ENCODE results near the gene SLC35G6. TPM values are rescaled to one million over a fixed set of nuclear protein-coding genes. Genes with fewer than 3 reads are reported as not detected.
"Not testable (repeated sequence)": the region's sequence is repeated elsewhere in the genome, so short reads cannot be mapped to it uniquely, and the experiment has no call there.

Gene SLC35G6
- total RNA-seq, 1 donor from 2014 or later: not detected

DNA sequence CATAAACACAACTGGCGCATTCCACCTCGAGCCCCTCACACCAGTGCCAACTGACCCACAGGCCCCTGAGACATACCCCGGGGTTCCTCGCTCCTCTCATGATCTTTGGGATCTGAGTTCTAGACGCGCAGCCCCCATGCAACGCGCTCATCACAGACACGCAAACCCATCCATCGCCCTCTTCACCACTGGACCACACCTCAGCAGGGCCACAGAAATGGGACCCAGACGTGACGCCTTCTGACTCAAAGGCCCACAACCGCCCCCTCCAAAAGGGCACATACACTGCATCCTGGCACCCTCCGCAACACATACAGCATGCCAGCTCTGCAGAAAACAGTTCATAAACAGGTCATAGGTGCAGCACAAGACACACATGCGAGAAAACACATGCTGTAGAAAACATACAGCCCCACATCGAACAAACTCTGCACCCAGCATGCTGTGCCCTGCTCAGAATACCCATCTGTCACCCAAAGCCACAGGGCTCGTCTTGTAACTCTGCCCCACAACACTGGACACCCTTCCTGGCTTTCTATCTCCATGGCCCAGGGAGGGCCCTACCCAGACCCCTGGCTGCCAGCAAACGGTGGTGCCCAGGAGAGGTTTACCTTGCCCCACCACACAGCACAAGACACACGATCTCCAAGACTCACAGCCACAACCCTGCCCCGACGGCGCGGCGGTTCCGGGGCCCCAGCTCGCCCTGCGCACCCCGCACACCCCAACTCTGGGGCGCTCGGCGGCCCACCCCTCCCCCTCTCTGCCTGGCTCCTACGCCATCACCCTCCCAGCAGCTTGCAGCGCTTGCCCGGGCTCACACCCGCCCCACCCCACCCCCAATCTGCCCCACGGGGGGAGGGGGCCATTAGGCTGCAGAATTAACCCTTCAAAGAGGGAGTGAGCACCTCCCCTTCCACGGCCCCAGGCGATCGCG lies 2.7 kb upstream of the SLC35G6 start:
- intact Hi-C loops (cut with micrococcal nuclease): loop anchor here (1.0 kb wide), 1 partner anchor 22 kb away; no protein-coding TSS in a partner anchor
- Mint-ChIP-seq H3K4me3 (peak overlapping the region; percentile 90), H3K27me3 (no peaks in the 10 kb centered on the region), H3K4me1 (peaks cover 52% of the 10 kb centered on the region), H3K36me3 (ENCODE audit: low read depth) (peaks cover 7% of the 10 kb centered on the region), H3K9me3 (no peaks in the 10 kb centered on the region), H3K27ac (peak overlapping the region; percentile 78)
- DNase-seq: peak; percentile 88

DNA sequence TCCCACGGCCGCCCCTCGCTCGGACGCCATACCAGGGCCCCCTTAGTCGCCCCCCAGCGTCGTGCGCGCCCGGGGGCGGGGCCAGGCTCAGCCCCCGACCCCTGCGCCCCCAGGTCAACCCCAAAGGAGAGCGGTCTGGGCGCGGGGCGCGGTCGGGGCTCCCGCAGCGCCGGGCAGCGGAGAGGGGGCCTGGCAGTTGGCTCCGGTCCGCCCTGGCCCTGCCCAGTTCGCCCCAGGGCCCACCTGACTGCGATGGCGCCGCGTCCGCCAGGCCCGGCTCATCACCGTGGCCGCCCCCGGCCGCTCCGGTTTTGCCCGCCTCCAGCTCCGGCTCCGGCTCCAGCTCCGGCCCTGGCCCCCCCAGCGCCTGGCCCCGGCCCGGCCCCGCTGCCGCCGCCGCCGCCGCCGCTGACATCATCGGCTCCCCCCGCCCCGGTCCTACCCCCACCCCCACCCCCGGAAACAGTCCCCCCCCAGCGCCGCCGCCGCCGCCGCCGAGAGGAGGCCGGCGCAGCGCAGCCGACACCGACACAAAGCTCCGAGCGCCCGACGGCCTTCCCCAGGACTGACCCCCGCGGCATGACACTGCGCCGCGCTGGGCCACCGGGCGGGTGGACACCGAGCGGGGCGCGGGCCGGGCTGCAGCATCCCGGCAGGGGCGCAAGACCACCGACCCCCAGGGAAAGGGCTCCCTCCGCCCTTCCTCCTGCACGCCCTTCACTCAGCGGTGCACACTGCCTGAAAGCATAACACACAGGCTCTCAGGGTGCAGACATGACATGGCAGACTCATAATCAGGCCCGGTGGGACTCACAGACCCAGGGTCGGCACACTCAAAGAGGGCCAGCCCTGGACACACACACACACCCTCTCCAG lies 1.8 kb upstream of the SLC35G6 start, which contains the start of gene ZBTB4:
TSS of gene ZBTB4 (minus strand) at position 419 of the 876 bp plus-strand sequence. CDS start 12,830 bp downstream, outside the sequence.
- peak within 1 kb of the TSS; percentile 88 for H3K27ac Mint-ChIP-seq
- H3K9me3 Mint-ChIP-seq: no peaks in the 10 kb centered on the region
- H3K4me1 Mint-ChIP-seq: peaks cover 56% of the 10 kb centered on the region
- H3K27me3 Mint-ChIP-seq: no peaks in the 10 kb centered on the region
- peak within 1 kb of the TSS; percentile 90 for H3K4me3 Mint-ChIP-seq
- H3K36me3 Mint-ChIP-seq (ENCODE audit: low read depth): peaks cover 7% of the 10 kb centered on the region
- intact Hi-C loops (cut with micrococcal nuclease): loop anchor here (5.0 kb wide), 2 partner anchors 127 to 363 kb away; partner anchors contain the start of gene KCTD11
- DNase-seq: peak; percentile 90

DNA sequence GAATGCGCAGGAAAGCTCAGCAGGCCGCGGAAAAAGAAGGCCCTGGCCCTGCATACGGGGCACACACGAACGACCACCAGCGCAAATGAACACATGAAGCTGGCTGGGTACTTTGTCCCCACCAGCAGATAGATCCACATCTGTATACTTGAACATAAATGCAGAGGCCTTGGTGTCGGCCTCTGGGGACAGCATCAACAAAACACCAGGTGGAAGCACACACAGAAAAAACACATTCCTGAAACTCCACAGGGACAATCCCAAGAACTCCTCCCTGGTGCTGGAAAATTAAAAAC lies 1.2 kb upstream of the SLC35G6 start:
- intact Hi-C loops (cut with micrococcal nuclease): loop anchor here (5.0 kb wide), 2 partner anchors 128 to 362 kb away; partner anchors contain the start of gene KCTD11
- Mint-ChIP-seq H3K4me3 (peak overlapping the region; percentile 88), H3K4me1 (peaks cover 56% of the 10 kb centered on the region), H3K27ac (peak overlapping the region; percentile 88), H3K36me3 (ENCODE audit: low read depth) (peaks cover 10% of the 10 kb centered on the region), H3K27me3 (no peaks in the 10 kb centered on the region), H3K9me3 (no peaks in the 10 kb centered on the region)
- no peak for DNase-seq

DNA sequence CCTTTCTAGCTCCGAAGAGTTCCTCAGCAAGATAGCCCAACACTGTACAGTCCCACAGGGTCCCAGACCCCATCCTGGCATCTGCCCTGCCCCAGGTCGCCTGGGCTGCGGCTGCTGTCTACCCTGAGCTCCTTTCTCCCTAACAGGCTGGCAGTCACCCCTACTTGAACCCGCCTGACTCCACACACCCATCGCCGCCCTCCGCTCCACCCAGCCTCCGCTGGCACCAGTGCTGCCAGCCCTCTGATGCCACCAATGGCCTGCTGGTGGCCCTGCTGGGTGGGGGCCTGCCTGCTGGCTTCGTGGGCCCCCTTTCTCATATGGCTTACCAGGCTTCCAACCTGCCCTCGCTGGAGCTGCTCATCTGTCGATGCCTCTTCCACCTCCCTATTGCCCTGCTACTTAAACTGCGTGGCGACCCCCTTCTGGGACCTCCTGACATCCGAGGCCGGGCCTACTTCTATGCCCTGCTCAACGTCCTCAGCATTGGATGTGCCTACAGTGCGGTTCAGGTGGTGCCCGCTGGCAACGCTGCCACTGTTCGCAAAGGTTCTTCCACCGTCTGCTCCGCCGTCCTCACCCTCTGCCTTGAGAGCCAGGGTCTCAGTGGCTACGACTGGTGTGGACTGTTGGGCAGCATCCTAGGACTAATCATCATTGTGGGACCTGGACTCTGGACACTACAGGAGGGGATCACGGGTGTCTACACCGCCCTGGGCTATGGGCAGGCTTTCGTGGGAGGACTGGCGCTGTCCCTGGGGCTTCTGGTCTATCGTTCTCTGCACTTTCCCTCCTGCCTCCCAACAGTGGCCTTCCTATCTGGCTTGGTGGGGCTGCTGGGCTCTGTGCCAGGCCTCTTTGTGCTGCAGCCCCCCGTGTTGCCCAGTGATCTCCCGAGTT lies 846 bp downstream of the SLC35G6 start:
- not testable (repeated sequence) for H3K27me3 Mint-ChIP-seq, H3K9me3 Mint-ChIP-seq, DNase-seq
- peak overlapping the region; percentile 88 for H3K4me3 Mint-ChIP-seq
- peaks cover 55% of the 10 kb centered on the region for H3K4me1 Mint-ChIP-seq
- H3K27ac Mint-ChIP-seq: peak overlapping the region; percentile 100
- peaks cover 15% of the 10 kb centered on the region for H3K36me3 Mint-ChIP-seq (ENCODE audit: low read depth)
- intact Hi-C loops (cut with micrococcal nuclease): loop anchor here (5.0 kb wide), 2 partner anchors 130 to 360 kb away; partner anchors contain the start of gene KCTD11

DNA sequence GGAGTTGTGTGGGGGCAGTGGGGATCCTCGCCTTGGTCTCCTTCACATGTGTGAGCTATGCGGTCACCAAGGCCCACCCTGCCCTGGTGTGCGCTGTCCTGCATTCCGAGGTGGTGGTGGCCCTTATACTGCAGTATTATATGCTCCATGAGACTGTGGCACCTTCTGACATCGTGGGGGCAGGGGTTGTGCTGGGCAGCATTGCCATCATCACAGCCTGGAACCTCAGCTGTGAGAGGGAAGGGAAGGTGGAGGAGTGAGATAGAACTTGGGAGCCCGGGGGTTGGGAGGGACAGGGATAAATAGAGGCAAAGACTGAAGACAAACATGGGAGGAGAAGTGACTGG lies 1.5 kb downstream of the SLC35G6 start:
- H3K27me3 Mint-ChIP-seq, H3K9me3 Mint-ChIP-seq: not testable (repeated sequence)
- Mint-ChIP-seq H3K36me3 (ENCODE audit: low read depth) (peaks cover 20% of the 10 kb centered on the region), H3K4me1 (peaks cover 54% of the 10 kb centered on the region), H3K27ac (peak overlapping the region; percentile 100), H3K4me3 (peak overlapping the region; percentile 88)
- peak; percentile 65 for DNase-seq
- intact Hi-C loops (cut with micrococcal nuclease): loop anchor here (1.0 to 5.0 kb wide), 5 partner anchors 27 to 360 kb away; partner anchors contain the start of genes KCTD11, TMEM102 and TMEM256

DNA sequence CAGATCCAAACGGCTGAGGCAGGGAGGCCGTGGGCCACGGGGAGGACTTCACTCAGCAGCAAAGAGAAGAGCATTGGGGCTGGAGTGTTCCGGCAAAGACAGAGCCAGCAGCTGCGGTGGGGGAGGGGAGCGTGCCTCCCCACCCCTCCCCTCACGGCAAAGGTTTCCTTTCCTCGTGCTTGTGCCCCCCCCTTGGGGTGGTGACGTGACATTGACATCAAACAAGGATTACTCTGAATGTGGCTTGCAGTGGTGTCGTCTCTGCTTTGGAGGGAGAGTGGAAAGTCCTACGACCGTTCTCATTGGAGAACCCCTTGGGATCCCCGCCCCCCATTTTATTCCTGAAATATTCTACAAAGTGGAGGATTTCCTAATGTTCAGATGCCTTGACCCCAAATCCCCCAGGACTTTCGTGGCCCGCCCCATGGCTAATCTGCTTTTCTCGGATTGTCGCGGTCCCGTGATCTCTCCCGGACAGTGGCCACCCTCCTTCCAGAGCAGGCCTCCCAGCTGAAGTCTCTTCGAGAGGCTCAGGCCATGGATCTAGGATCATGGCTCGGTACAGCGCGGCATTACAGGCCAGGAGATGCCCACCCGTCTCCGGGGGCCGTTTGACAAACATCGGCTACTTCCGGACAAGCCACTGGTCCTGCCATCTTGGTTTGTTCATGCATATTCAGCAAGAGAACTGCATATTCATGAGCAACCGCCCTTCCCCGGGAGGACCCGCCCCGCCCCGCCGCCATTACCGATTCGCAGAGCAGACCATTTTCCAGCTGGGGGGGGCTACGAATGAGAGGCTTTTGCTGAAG lies 2.2 kb downstream of the SLC35G6 start:
- peak overlapping the region; percentile 88 for H3K4me3 Mint-ChIP-seq

DNA sequence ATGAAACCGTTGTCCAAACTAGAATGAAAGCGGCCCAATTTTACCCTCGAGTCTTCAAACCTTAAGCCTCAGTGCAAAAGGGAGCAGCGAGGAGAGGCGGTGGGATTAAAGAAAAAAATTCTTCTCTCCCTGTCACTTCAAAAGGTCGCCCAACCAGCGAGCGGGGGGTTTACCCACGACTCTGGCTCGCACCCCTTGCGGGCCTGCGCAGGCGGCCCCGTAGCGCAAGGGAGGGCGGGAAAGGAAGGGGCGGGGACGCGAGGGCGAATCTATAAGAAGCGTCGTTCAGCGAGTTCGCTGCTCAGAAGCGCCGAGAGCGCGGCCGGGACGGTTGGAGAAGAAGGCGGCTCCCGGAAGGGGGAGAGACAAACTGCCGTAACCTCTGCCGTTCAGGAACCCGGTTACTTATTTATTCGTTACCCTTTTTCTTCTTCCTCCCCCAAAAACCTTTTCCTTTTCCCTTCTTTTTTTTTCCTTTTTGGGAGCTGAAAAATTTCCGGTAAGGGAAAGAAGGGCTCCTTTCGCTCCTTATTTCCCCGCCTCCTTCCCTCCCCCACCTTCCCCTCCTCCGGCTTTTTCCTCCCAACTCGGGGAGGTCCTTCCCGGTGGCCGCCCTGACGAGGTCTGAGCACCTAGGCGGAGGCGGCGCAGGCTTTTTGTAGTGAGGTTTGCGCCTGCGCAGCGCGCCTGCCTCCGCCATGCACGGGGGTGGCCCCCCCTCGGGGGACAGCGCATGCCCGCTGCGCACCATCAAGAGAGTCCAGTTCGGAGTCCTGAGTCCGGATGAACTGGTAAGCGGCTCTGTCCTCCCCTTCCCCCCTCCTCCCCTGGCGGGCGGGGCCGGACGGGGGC lies 3.0 kb downstream of the SLC35G6 start, which contains the start of gene POLR2A:
TSS of gene POLR2A (plus strand) at position 300 of the 852 bp plus-strand sequence.
- H3K4me1 Mint-ChIP-seq: peaks cover 55% of the 10 kb centered on the region
- peaks cover 26% of the 10 kb centered on the region for H3K36me3 Mint-ChIP-seq (ENCODE audit: low read depth)
- H3K9me3 Mint-ChIP-seq: no peaks in the 10 kb centered on the region
- H3K4me3 Mint-ChIP-seq: peak within 1 kb of the TSS; percentile 88
- intact Hi-C loops (cut with micrococcal nuclease): loop anchor here (2.0 to 5.0 kb wide), 7 partner anchors 65 to 358 kb away; partner anchors contain the start of genes EIF5A, KCTD11, PLSCR3 and SENP3
- H3K27me3 Mint-ChIP-seq: no peaks in the 10 kb centered on the region
- H3K27ac Mint-ChIP-seq: peak within 1 kb of the TSS; percentile 100
- peak; percentile 99 for DNase-seq

More for the DNA sequence above, 2.2 kb downstream of the SLC35G6 start:
- intact Hi-C loops (cut with micrococcal nuclease): loop anchor here (1.0 to 5.0 kb wide), 10 partner anchors 28 to 359 kb away; partner anchors contain the start of genes EIF5A, KCTD11, PLSCR3 and SENP3
- Mint-ChIP-seq H3K36me3 (ENCODE audit: low read depth) (peaks cover 22% of the 10 kb centered on the region), H3K4me1 (peaks cover 50% of the 10 kb centered on the region), H3K9me3 (no peaks in the 10 kb centered on the region), H3K27me3 (no peaks in the 10 kb centered on the region), H3K27ac (peak overlapping the region; percentile 100)
- DNase-seq: peak; percentile 97

DNA sequence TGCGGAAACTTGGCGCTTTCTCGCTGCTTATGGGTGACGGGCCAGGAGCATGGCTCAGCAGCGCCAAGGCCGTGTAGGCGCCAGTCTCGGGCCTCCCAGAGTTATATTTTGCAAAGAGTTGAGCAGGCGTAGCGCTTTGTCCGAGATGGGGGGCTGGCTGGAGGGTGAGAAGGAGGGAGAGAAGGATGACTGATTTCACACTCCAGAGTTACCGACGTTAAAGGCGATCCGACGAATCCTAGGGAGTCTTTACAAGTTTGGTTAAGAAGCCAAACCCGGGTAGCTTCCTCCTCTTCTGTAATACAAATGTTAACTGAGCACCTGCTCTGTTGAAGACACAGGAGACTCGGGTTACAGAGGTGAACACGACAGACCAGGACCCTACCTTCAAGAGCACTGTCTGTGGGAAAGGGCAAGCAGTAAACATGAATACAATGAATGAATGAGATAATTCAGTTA lies 3.7 kb downstream of the SLC35G6 start:
- Mint-ChIP-seq H3K4me1 (peaks cover 58% of the 10 kb centered on the region), H3K27ac (peak overlapping the region; percentile 100), H3K4me3 (peak overlapping the region; percentile 88), H3K9me3 (no peaks in the 10 kb centered on the region), H3K27me3 (no peaks in the 10 kb centered on the region), H3K36me3 (ENCODE audit: low read depth) (peaks cover 30% of the 10 kb centered on the region)
- intact Hi-C loops (cut with micrococcal nuclease): loop anchor here (2.0 to 5.0 kb wide), 7 partner anchors 64 to 357 kb away; partner anchors contain the start of genes EIF5A, KCTD11, PLSCR3 and SENP3
- no peak for DNase-seq

DNA sequence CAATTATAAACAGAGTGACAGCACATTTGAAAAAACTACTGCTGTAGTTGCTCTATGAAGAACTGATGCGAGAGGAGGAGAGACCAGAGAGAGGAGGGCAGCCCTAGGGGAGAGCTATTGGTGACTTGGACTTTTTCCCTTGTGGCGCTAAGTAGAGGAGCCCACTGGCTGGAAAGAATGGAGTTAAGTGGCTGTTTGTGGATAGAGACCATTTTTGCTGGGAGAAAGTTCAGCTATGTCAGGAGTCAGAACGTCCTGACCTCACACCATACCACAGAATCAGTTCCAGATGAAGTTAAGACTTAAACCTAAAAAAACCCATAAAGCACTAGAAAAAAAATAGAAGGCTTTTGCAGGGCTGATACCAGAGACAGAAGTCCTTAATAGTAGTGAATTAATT lies 4.9 kb downstream of the SLC35G6 start:
- Mint-ChIP-seq H3K27me3 (no peaks in the 10 kb centered on the region), H3K4me1 (peaks cover 59% of the 10 kb centered on the region), H3K36me3 (ENCODE audit: low read depth) (peaks cover 37% of the 10 kb centered on the region), H3K9me3 (no peaks in the 10 kb centered on the region), H3K4me3 (peak overlapping the region; percentile 88), H3K27ac (peak overlapping the region; percentile 51)
- no peak for DNase-seq
- intact Hi-C loops (cut with micrococcal nuclease): loop anchor here (2.0 kb wide), 1 partner anchor 15 kb away; no protein-coding TSS in a partner anchor

DNA sequence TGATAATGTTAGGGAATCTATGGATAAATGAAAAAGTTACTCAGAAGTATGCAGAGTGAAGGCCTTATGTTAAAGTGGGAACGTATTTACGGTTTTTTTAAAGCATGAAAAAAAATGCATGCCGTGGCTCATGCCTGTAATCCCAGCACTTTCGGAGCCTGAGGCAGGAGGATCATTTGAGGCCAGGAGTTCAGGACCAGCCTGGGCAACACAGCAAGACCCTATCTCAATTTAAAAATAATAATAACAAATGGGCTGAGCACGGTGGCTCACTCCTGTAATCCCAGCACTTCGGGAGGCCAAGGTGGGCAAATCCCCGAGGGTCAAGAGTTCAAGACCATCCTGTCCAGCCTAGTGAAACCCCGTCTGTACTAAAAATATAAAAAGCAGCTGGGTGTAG lies 8.9 kb downstream of the SLC35G6 start:
- intact Hi-C loops (cut with micrococcal nuclease): no loop called here
- H3K4me3 Mint-ChIP-seq: peak overlapping the region; percentile 24
- no peaks in the 10 kb centered on the region for H3K9me3 Mint-ChIP-seq
- H3K27me3 Mint-ChIP-seq: no peaks in the 10 kb centered on the region
- H3K27ac Mint-ChIP-seq: no peak overlapping the region
- H3K36me3 Mint-ChIP-seq (ENCODE audit: low read depth): peaks cover 58% of the 10 kb centered on the region
- H3K4me1 Mint-ChIP-seq: peaks cover 57% of the 10 kb centered on the region
- no peak for DNase-seq

DNA sequence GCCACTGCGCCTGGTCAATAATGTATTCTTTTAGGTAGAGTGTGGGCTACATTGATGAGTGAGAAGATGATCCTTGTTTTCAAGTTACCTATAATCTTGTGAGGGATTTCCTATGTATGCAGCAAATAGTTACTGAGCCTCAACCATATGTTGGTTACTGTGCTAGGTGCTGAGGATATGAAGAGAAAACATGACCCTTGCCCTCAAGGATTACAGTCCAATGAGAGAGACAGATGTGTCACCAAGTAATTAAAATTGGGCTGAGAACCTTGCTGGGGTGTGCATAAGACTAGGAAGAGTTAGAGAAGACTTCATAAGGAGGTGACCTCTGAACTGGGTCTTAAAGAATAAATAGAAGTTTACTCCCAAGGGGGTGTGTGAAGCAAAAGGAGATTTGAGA lies 10.3 kb downstream of the SLC35G6 start:
- H3K27me3 Mint-ChIP-seq: no peaks in the 10 kb centered on the region
- DNase-seq: no peak
- peaks cover 49% of the 10 kb centered on the region for H3K4me1 Mint-ChIP-seq
- H3K4me3 Mint-ChIP-seq: no peak overlapping the region
- peaks cover 56% of the 10 kb centered on the region for H3K36me3 Mint-ChIP-seq (ENCODE audit: low read depth)
- intact Hi-C loops (cut with micrococcal nuclease): no loop called here
- no peaks in the 10 kb centered on the region for H3K9me3 Mint-ChIP-seq
- no peak overlapping the region for H3K27ac Mint-ChIP-seq

All from activated CD4-positive, alpha-beta T cell treated with anti-CD3 and anti-CD28 coated beads, Interleukin-2, amount 10 ng/mL, durations not matched to agents 24 days and 14 days (primary cell).